Mesenteric fat pad (tissue), 1 donor: ENCODE results near the gene MED14. TPM values are rescaled to one million over a fixed set of nuclear protein-coding genes. Genes with fewer than 3 reads are reported as not detected.

ENCODE experiments used
- DNase-seq: peaks from one replicate; pipeline ENCODE4 v3.0.0-alpha.2; 2020; ENCODE audit warnings: low spot score
- total RNA-seq: library from RNA; stranded (reverse); fragmentation: NEBNext Ultra II Directional; extraction: Animal tissue kit (Norgen Biotek cat#: 25700); gene quantifications from one replicate; pipeline ENCODE4 v1.2.1, GENCODE V29; 2021
- donor health status: DM: yes; HTN: yes; CAD: no.

The MED14 gene
- total RNA-seq, 1 donor from 2014 or later = 29.4 TPM

GRCh38 chrX:40615976-40616375 lies 119.4 kb downstream of the MED14 start:
- DNase-seq = no peak

GRCh38 chrX:40612511-40612910 lies 122.8 kb downstream of the MED14 start:
- no peak for DNase-seq

- DNase-seq = no peak
Observed at GRCh38 chrX:40607381-40607780, 128.0 kb downstream of the MED14 start.

- DNase-seq = no peak
Observed at GRCh38 chrX:40603446-40603845, 131.9 kb downstream of the MED14 start.

Other genes starting within 250 kb of the MED14 start
- gene ATP6AP2, start 154.6 kb downstream of the MED14 start, total RNA-seq = 112 TPM
- gene MPC1L, start 112.1 kb downstream of the MED14 start, total RNA-seq = not detected
- gene CXorf38, start 88.0 kb downstream of the MED14 start, total RNA-seq = 14.0 TPM